DMS79 treated with DMSO at 0.1 percent for 48 hours (cell line): ENCODE measurements around the gene ILF2.
"Not testable (repeated sequence)": the region's sequence is repeated elsewhere in the genome, so short reads cannot be mapped to it uniquely, and the experiment has no call there.

Source experiments
- DNase-seq: peaks from one replicate; lab custom pipeline; 2025; lab: John Stamatoyannopoulos, UW

ILF2 gene

DNA sequence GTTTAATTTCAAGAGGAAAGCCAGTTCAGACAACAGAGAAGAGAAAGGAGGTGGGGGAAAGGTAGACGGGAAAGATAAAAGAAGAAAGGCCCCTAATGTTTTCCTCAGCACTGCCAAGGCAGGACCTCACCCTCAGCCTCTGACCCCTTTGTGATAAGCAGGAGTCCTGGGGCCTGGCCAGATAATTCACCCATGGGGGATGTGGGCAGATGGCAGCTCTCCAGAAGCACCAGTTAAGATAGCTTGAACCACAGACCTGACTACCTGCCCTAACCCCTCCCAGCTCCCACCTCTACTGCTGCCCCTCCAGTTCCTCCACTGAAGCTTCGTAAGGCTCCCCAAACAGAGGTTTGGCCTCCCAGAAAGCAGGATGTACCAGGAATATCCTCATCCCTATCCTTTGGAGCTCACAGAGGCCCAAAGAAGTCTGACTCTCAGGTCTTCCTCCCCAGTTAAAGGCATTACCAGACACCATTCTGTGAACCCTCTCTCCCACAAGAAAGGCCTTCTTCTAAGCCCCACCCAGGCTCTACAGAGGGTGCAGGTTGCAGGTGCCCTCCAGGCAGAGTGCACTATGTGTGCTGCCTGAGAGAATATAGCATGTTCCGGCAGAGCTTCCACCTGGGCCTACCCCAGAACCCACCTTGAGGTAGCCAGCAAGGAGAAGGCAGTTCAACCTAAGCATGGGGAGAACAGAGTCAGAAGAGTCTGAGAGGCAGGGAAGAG, 21.5 kb downstream of the ILF2 start:
- no peak for DNase-seq

DNA sequence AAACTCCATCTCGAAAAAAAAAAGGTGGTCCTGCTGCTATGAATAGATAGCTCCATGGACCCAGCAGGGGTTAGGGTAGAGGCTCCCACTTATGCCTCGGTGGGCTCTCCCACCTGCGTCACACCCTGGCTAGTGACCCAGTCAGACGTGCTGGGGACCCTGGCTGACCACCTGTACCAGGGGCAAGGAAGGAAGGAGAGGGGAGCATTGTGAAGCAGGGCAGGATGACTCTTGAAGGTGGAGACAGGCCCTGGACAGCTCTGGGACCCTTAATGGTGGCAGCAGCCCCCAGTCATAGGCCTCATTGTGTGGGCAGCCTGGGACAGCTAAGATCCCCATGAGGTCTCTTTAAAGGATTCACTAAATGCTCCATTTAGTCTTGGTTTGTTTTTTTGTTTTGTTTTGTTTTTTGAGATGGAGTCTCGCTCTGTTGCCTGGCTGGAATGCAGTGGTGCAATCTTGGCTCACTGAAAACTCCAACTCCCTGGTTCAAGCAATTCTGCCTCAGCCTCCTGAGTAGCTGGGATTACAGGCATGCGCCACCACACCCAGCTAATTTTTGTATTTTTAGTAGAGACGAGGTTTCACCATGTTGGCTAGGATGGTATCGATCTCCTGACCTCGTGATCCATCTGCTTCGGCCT, 22.7 kb downstream of the ILF2 start:
- DNase-seq, result no peak

DNA sequence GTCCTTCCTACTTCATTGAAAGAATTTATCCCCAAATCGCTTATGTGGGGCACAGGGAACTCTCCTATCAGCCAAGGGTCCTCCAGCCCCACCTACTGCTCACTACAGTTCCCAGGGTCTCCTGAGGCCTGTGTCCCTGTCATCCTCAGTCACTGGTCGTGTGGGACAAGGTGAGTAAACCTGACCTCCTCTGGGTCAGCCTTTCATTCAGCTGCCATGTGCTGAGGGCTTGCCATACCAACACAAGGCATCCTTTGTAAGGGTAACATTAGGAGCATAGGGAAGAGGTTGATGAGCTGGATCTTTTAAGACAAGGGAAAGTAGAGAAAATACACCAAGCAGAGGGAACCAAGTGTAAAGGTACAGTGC, 23.5 kb downstream of the ILF2 start:
- no peak for DNase-seq

DNA sequence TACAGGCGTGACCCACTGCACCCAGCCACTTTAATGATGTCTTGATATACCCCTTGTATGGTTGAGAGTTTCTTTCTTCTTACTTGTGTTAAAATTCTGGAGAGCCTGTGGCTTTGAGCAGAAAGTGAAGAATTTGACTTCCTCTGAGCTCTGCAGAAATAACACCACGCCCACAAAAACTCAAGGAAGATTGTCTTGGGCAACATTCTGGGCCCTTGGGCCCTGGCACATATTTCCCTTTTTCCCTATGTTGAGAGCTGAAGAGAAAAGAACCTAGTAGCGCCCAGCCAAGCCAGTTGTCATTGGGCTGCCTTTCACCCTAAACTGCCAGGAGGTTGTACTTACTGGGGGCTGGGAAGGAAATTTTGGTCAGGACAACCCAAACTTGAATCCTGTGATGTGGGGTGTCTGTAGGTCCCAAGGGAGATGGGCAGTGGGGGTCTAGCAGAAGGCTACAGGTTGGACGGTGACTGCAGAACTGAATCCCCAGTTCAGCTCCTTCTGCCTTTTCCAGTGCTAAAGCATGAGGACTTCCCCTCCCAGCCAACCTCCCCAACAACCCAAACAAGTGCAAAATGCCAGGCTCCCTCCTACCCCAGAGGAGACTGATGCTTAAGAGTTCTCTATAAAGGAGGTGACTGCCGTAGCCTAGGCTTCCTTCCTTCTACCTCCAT, 24.0 kb downstream of the ILF2 start:
- DNase-seq, result no peak

DNA sequence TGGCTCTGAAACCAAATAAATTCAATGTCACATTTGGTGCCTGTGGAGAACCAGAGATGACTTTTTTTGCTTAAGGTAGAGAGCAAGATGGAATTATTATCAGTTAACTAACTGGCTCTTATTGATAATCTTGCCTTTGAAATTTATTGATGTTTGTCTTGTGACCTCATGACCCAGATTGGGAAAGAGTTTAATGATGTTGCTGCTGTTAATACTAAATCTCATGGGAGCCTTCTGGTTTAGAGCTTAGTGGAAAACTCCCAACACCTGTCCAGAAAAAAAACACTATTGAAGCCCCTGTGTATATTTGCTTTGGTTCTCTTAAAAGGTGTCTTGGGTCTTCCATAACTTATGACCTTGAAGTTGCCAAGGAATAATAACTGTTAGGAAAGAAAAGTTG, 27.0 kb downstream of the ILF2 start:
- no peak for DNase-seq

DNA sequence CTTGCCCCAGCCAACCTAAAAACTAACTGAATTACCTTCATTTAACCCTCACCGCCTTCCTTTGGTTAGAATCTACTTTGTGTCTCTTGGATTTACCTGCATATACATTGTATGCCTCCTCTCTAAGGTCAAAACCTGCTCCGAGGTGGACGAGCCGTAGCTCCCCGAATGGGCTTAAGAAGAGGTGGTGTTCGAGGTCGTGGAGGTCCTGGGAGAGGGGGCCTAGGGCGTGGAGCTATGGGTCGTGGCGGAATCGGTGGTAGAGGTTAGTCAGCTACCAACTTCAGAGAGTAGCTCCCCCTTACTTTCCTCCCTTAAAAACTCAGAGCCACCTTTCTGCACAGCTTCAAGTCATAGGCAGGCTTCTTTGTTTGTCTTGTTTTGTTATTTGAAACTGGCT, 27.7 kb downstream of the ILF2 start:
- DNase-seq, result no peak

DNA sequence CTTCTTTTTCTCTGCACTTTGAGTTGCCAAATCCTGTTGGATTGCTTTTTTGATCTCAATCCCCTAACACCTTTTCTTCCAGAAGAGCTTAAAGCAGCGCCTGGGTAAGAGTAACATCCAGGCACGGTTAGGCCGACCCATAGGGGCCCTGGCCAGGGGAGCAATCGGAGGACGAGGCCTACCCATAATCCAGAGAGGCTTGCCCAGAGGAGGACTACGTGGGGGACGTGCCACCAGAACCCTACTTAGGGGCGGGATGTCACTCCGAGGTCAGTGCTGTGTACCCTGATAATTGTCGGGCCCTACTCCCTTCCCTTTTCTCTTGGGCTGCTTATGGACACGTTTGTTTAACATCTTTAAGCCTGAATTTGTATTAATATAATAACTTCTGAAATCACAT, 28.6 kb downstream of the ILF2 start:
- DNase-seq, result no peak

DNA sequence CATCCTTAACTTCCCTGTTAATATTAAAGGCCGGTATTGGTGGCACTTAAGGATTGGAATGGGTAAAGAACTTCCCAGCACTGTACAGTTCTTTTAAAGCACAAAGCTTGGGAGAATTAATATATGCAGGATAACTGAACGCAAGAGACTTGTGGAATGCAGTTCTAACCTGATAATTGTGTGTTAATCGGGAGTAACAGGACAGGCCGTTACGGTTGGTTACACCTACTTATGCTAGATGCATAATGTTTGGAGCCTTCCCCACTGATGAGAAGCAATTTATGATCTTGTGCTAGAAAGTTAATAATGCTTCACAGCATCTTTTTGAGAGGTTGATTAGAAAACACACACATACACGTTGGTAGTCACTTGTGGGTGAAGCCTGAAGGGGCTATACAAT, 29.9 kb downstream of the ILF2 start:
- DNase-seq, result no peak

DNA sequence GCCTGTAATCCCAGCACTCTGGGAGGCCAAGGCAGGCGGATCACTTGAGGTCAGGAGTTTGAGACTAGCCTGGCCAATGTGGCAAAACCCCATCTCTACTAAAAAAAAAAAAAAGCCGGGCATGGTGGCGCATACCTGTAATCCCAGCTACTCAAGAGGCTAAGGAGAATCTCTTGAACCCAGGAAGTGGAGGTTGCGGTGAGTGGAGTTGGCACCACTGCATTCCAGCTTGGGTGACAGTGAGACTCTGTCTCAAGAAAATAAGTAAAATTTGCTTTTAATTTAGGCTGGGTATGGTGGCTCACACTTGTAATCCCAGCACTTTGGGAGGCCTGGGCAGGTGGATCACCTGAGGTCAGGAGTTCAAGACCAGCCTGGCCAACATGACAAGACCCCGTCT, 30.6 kb downstream of the ILF2 start:
- not testable (repeated sequence) for DNase-seq

DNA sequence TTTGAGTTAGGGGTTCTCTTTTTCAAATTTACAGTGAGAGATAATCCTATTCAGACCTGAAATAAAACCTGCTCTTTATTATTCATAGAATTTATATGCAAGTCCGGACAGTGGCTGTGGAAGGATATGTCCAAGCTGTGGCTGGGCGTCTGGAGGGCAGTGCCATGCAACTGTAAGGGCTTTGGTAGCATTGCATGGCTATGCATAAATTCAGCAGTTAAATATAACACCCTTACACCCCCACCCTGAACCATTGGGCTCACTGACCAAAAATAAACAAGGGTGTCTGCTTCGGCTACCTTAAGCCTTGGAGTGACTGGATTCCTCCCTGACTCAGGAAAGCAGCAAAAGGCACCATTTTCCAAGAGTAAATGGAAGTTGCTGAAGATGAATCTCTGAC, 31.5 kb downstream of the ILF2 start:
- DNase-seq, result no peak

DNA sequence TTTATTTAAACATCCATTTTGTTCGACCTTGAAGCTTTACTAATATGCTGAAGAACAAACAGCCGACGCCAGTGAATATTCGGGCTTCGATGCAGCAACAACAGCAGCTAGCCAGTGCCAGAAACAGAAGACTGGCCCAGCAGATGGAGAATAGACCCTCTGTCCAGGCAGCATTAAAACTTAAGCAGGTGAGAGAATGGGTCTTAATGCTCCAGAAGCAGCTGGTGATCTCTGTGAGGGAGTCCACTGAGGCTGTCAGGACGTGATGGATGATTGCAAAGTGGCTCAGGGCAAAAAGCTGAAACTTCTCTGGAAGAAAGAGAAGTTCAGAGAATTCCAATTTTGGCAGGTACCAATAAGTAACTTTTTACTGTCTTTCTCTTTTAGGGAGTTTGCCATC, 32.5 kb downstream of the ILF2 start:
- no peak for DNase-seq

DNA sequence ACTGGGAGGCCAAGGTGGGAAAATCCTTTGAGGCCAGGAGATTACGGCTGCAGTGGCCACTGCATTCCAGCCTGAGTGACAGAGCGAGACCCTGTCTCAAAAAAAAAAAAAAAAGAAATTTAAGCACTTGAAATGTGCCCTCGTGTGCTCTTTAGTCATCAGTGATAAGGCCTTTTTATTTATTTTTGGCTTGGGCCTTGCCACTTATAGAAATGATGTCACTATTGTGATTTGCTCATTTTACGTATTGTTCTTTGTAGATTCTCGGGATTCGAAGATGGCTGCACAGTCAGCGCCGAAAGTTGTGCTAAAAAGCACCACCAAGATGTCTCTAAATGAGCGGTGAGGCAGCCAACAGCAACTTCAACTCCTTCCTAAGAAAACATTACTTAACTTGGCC, 34.5 kb downstream of the ILF2 start:
- no peak for DNase-seq

DNA sequence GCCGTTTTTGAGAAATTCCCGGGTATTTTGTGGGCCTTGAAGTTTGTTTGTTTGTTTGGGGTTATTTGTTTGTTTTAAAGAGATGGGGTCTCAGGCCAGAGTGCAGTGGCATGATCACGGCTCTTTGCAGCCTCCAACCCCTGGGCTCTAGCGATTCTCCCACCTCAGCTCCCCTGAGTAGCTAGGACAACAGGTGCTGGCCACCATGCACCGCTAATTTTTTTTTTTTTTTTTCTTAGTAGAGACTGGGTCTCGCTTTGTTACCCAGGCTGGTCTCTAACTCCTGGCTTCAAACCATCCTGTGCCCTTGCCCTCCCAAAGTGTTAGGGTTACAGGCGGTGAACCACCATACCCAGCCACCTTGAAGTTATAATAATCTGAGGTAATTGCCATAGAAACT, 34.9 kb downstream of the ILF2 start:
- DNase-seq, result no peak

DNA sequence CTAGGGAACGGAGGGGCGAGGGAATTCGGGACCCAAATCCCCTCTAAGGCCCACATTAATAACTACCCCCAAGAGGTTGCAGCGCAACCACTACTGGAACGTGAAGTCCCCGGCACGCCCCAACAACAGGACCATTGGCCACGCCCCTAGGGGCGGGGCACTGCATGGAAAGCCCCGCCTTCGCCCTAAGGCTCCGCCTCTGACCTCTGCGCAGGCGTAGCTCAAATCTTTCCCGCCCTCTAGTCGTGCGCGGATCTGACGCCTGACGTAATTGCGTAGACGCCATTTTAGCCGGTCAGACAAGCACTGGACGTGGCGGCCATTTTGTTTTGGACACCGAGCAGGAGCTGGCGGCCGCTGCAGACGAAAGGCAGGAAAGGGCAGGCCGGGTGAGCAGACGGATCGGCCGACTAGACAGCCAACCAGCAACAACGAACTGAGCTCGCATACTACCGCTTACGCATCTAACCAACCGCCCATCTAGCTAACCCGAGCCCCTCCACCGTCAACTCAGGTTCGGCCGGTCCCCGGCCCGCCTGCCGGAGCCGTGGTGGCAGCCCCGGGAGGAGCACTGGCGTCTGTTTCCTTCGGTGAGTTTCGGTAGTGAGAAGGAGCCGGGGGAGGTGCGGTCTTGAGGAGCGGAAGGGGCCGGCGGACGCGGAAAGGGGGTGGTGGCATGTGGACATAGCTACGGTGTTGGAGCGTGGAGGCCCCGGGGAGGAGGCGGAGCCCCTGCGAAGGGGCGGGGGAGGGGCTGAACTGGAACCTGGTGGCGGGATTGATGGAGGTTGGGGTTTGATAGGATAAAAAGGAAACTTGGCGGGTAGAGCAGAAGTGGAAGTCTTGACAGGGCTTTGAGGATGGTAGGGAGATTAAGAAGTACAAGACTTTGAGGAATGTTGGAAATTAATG, 36.8 kb downstream of the ILF2 start, which contains the start of gene CHTOP:
TSS of gene CHTOP (plus strand) at position 313 of the 912 bp plus-strand sequence. CDS start 2,523 bp downstream, outside the sequence.
- peak; percentile 90 for DNase-seq

DNA sequence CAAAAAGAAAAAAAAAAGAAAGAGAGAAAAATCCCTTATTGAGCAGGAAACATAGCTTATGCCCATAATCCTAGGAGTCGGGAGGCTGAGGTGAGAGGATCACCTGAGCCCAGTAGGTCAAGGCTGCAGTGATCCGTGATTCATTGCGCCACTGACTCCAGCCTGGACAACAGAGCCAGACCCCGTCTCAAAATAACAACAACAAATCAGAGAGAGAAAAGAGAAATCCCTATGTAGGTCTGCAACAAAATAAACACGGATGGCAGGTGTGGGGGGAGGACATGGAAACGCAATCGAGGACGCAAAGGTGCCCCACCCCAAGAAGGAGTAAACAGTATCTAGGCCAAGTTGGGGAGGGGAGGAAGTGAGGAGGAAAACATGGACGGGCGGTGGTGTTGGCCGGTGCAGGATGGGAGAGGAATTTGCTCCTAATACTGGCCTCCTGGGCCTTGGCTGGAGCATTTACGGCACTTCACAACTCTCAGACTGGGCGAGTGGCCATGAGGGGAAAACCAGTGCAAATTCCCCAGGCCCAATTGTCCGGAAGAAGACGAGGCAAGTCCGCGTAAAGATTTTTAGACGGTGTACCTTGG, 37.5 kb downstream of the ILF2 start:
- no peak for DNase-seq

DNA sequence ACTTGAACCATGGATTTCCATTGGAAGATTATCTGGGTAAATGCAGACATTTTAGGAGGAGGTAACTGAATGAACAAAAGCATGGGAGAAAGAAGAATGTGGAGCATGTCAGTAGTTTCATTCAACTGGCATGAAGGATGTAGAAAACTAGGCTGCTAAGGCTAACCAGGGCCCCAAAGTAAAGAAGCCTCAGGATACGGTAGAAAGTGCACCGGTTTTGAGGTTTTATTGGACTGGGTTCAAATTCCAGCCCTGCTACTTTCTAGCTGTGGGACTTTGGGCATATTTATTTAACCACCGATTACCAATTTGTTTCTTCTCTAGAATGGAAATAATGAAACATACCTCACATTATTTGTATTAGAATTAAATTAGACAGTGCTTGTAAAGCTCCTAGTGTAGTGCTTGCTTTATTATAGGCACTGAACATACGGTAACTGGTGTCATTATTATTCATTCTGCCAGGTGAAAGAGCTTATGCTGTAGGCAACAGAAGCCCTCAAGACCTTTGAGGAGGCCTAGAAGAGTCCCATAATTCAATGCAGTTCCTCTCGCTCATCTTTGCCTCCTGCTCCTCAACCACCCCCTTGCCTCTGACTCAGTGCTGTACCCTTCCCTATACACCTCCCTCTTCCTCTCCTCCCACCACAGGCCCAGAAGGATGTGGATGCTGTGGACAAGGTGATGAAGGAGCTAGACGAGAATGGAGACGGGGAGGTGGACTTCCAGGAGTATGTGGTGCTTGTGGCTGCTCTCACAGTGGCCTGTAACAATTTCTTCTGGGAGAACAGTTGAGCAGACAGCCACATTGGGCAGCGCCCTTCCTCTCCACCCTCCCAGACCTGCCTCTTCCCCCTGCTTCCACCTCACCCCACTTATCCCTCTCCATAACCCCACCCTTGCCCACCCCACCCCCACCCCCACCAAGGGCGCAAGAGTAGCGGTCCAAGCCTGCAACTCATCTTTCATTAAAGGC, 39.5 kb downstream of the ILF2 start:
- no peak for DNase-seq

DNA sequence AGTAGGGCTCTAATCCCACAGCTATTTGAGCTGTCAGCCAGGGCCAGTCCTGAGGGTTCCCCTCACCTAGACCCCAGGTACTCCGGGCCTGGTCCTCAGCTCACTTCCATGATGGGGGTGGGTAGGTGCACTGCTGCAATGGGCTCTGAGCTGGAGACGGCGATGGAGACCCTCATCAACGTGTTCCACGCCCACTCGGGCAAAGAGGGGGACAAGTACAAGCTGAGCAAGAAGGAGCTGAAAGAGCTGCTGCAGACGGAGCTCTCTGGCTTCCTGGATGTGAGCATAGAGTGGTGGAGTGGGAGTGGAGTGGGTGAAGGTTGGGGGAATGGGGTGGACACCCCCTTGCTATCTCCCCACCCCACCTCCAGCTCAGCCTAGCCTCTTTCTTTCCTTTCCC, 40.4 kb downstream of the ILF2 start:
- DNase-seq, result no peak

DNA sequence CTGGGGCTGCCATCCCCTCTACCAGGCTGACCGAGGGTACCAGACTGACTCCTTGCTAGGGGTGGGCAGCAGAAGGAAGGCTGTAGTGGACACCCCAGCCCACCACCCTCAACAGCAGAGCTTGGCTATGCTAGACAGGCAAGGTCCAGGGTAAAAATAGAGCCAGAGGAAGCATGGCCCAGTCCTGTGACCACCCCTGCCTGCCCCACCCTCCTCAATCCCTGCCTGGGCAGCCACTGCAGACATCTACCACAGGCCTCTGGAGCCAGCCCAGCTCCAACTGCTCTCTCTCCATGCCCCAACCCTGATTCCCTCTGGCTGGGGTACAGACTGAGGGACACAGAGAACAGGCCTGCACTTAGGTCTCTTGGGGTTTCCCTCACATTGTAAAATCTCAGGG, 40.8 kb downstream of the ILF2 start:
- no peak for DNase-seq

DNA sequence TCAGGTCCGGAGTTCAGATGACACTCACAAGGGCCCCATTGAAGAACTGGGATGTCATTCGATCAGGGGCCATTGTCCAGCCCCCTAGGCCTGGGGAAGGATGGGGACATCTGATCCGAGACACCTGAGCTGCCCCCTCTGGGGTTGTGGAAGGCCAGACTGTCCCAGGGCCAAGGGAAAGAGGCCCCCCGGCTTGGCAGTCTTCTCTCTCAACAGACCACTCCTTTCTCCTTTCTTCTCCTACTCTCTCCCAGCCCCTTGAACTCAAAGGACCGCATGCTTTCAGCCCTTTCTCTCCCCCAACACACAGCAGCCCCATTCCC, 41.5 kb downstream of the ILF2 start:
- DNase-seq, result no peak

DNA sequence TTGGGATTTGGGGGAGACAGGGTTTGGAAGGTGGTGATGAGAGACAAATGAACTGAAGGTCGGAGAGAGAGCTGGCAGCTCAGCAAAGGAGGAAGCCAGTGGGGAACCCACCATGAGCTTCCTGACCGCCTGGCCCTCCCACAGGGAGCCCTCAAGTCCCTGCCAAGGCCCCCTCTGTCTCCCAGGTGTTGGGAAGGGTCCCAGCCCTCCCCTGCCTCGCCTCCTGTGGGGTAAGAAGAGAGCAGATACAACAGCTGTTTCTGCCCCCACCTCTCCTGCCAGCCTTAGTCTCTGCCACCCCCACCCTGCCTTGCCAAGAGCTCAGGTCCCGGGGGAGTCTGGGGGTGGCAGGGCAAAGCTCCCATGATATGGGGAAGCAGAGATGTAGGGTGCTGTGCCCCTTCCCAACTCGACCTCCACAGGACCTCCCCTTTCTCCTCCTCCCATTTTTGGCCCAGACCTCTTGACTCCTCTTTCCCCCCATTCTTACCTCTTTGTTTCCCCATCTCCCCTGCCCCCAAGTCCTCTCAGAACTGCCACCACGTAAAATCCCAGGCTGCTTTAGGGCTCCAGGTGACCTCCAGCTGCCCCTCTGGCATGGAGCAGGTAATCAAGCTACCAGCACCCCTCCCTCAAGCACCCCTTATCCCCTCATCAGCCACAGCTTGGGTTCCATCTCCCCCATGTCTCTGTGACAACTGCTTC, 42.0 kb downstream of the ILF2 start:
- no peak for DNase-seq
